Neural cell (in vitro differentiated cells): Measurements from ENCODE around the gene RAVER1. TPM values are rescaled to one million over a fixed set of nuclear protein-coding genes. Genes with fewer than 3 reads are reported as not detected.

Experiments
- H2AFZ ChIP-seq: fragments of 200-600, 300-800 bp; sonication (generic), shearing (Covaris generic); 2 replicates; pipeline ENCODE4 v1.6.0; 2014; ENCODE audit warnings: low read depth, mild to moderate bottlenecking, antibody characterized with exemption, low read length, moderate library complexity
- H3F3A ChIP-seq: fragments of 200-600 bp; shearing (Covaris generic); 2 replicates; pipeline ENCODE4 v1.6.1; 2016; ENCODE audit warnings: mild to moderate bottlenecking, moderate library complexity, mixed read lengths, antibody characterized with exemption, low read length; ENCODE audit not compliant: insufficient read depth, poor library complexity, severe bottlenecking
- H3K27ac ChIP-seq: fragments of 200-600, 300-800 bp; sonication (generic), shearing (Covaris generic); 2 replicates; pipeline ENCODE4 v1.5.1; 2014; ENCODE audit warnings: mild to moderate bottlenecking, low read length, moderate library complexity
- H3K27me3 ChIP-seq: fragments of 300-800, 200-600 bp; sonication (generic), shearing (Covaris generic); 2 replicates; pipeline ENCODE4 v1.6.0; 2014; ENCODE audit warnings: mild to moderate bottlenecking, low read depth, low read length, moderate library complexity; ENCODE audit not compliant: insufficient read depth
- H3K36me3 ChIP-seq: fragments of 300-800, 200-600 bp; sonication (generic), shearing (Covaris generic); 2 replicates; pipeline ENCODE4 v1.5.1; 2014; ENCODE audit warnings: mild to moderate bottlenecking, antibody characterized with exemption, low read length, moderate library complexity; ENCODE audit not compliant: insufficient read depth
- H3K4me2 ChIP-seq: fragments of 300-800, 200-600 bp; sonication (generic), shearing (Covaris generic); 2 replicates; pipeline ENCODE4 v1.6.0; 2014; ENCODE audit warnings: mild to moderate bottlenecking, low read length
- H3K4me3 ChIP-seq: fragments of 300-800, 200-600 bp; sonication (generic), shearing (Covaris generic); 2 replicates; pipeline ENCODE4 v1.5.1; 2014; ENCODE audit warnings: mild to moderate bottlenecking, low read length, moderate library complexity
- H3K79me2 ChIP-seq: fragments of 200-600 bp; shearing (Covaris generic); replicated peaks from 2 replicates; pipeline ENCODE4 v1.6.0; 2014; ENCODE audit warnings: mild to moderate bottlenecking, low read length, moderate library complexity; ENCODE audit not compliant: insufficient read depth
- H3K9ac ChIP-seq: fragments of 300-800, 200-600 bp; sonication (generic), shearing (Covaris generic); 2 replicates; pipeline ENCODE4 v1.6.1; 2016; ENCODE audit warnings: mild to moderate bottlenecking, low read length, mixed read lengths
- H3K9me2 ChIP-seq: fragments of 200-600 bp; shearing (Covaris generic); 2 replicates; pipeline ENCODE4 v1.6.1; 2016; ENCODE audit warnings: mild to moderate bottlenecking, low read length, mixed read lengths; ENCODE audit not compliant: insufficient read depth
- H3K9me3 ChIP-seq: fragments of 200-600, 300-800 bp; sonication (generic), shearing (Covaris generic); 2 replicates; pipeline ENCODE4 v1.6.1; 2016; ENCODE audit warnings: mild to moderate bottlenecking, mixed run types, low read length, moderate library complexity, mixed read lengths
- H4K20me1 ChIP-seq: fragments of 200-600 bp; shearing (Covaris generic); 2 replicates; pipeline ENCODE4 v1.6.1; 2016; ENCODE audit warnings: mild to moderate bottlenecking, mixed run types; ENCODE audit not compliant: insufficient read depth
- CTCF ChIP-seq: fragments of 450-650 bp; IDR thresholded peaks from 2 replicates; pipeline ENCODE4 v1.5.1; 2014; ENCODE audit warnings: antibody characterized with exemption, mild to moderate bottlenecking, moderate library complexity; ENCODE audit not compliant: poor library complexity, severe bottlenecking
- EP300 ChIP-seq: fragments of 450-650 bp; conservative IDR thresholded peaks from 2 replicates; pipeline ENCODE4 v1.6.1; 2014; ENCODE audit warnings: antibody characterized with exemption, mild to moderate bottlenecking, moderate library complexity; ENCODE audit not compliant: poor library complexity, severe bottlenecking
- EZH2 ChIP-seq: fragments of 200-600, 300-800 bp; shearing (Covaris generic), sonication (generic); IDR thresholded peaks from 2 replicates; pipeline ENCODE4 v1.6.1; 2014; ENCODE audit warnings: antibody characterized with exemption, low read length, borderline replicate concordance, mild to moderate bottlenecking; ENCODE audit not compliant: insufficient read depth, poor library complexity, severe bottlenecking
- MXI1 ChIP-seq: fragments of 450-650 bp; conservative IDR thresholded peaks from 2 replicates; pipeline ENCODE4 v1.6.1; 2014; ENCODE audit warnings: antibody characterized with exemption, mild to moderate bottlenecking; ENCODE audit not compliant: poor library complexity, severe bottlenecking
- POLR2AphosphoS5 ChIP-seq: IDR thresholded peaks from 2 replicates; pipeline ENCODE4 v1.6.1; 2012
- RAD21 ChIP-seq: fragments of 450-650 bp; conservative IDR thresholded peaks from 2 replicates; pipeline ENCODE4 v1.6.1; 2014; ENCODE audit warnings: antibody characterized with exemption, mild to moderate bottlenecking, moderate library complexity
- REST ChIP-seq: IDR thresholded peaks from 2 replicates; pipeline ENCODE4 v1.6.1; 2012; ENCODE audit warnings: borderline replicate concordance
- SMC3 ChIP-seq: fragments of 450-650 bp; conservative IDR thresholded peaks from 2 replicates; pipeline ENCODE4 v1.6.1; 2014; ENCODE audit warnings: antibody characterized with exemption, mild to moderate bottlenecking, moderate library complexity; ENCODE audit not compliant: poor library complexity
- TAF1 ChIP-seq: IDR thresholded peaks from 2 replicates; pipeline ENCODE4 v1.6.1; 2012; ENCODE audit warnings: low read depth
- polyA plus RNA-seq: library from polyadenylated mRNA; depleted of rRNA; stranded (reverse); fragments of >200 nt; gene quantifications from 2 replicates; pipeline ENCODE4 v1.2.3, GENCODE V29; 2014

The RAVER1 gene
- polyA plus RNA-seq, 1 donor from 2014 or later = 1.3 TPM

GRCh38 chr19:10380313-10381102 is 47.2 kb upstream of the RAVER1 start, which contains the start of gene TYK2:
TYK2 (minus strand) TSS chr19:10380572; CDS start chr19:10378406, 2,166 bp downstream.
- H3K9me3 ChIP-seq = no peaks in the 10 kb centered on the region
- H3F3A ChIP-seq = peaks cover 4% of the 10 kb centered on the region
- H3K27me3 ChIP-seq = no peaks in the 10 kb centered on the region
- H3K79me2 ChIP-seq = peaks cover 7% of the 10 kb centered on the region
- no peaks in the 10 kb centered on the region for H3K9me2 ChIP-seq
- H2AFZ ChIP-seq = peak within 1 kb of the TSS; percentile 100
- peak within 1 kb of the TSS; percentile 90 for H3K9ac ChIP-seq
- no peaks in the 10 kb centered on the region for H4K20me1 ChIP-seq
- peak within 1 kb of the TSS; percentile 97 for H3K4me3 ChIP-seq
- TF ChIP-seq REST = peak; percentile 69
- peak; percentile 47 for TF ChIP-seq EP300
- TF ChIP-seq EZH2 = no peak
- TF ChIP-seq MXI1 = peak; percentile 77
- TF ChIP-seq CTCF = no peak
- TF ChIP-seq TAF1 = peak; percentile 52
- no peak for TF ChIP-seq RAD21
- peak; percentile 18 for TF ChIP-seq SMC3
- TF ChIP-seq POLR2AphosphoS5 = peak; percentile 94
- peak within 1 kb of the TSS; percentile 88 for H3K27ac ChIP-seq
- H3K36me3 ChIP-seq = no peaks in the 10 kb centered on the region
- H3K4me2 ChIP-seq = peak within 1 kb of the TSS; percentile 99

- Histone ChIP-seq H4K20me1 (no peaks in the 10 kb centered on the region), H3F3A (peaks cover 4% of the 10 kb centered on the region), H2AFZ (peak overlapping the region; percentile 100), H3K27ac (peak overlapping the region; percentile 80), H3K4me3 (peak overlapping the region; percentile 97), H3K4me2 (peak overlapping the region; percentile 99), H3K79me2 (peaks cover 7% of the 10 kb centered on the region), H3K9me3 (no peaks in the 10 kb centered on the region), H3K36me3 (no peaks in the 10 kb centered on the region), H3K9ac (peak overlapping the region; percentile 90), H3K27me3 (no peaks in the 10 kb centered on the region), H3K9me2 (no peaks in the 10 kb centered on the region)
- TF ChIP-seq RAD21 = no peak
- no peak for TF ChIP-seq SMC3
- no peak for TF ChIP-seq REST
- no peak for TF ChIP-seq POLR2AphosphoS5
- no peak for TF ChIP-seq EZH2
- no peak for TF ChIP-seq MXI1
- TF ChIP-seq EP300 = no peak
- TF ChIP-seq CTCF = no peak
- no peak for TF ChIP-seq TAF1
Measured at GRCh38 chr19:10379880-10380312, 46.6 kb upstream of the RAVER1 start.
